ENCODE data around the gene IGF2R.

IGF2R gene

DNA sequence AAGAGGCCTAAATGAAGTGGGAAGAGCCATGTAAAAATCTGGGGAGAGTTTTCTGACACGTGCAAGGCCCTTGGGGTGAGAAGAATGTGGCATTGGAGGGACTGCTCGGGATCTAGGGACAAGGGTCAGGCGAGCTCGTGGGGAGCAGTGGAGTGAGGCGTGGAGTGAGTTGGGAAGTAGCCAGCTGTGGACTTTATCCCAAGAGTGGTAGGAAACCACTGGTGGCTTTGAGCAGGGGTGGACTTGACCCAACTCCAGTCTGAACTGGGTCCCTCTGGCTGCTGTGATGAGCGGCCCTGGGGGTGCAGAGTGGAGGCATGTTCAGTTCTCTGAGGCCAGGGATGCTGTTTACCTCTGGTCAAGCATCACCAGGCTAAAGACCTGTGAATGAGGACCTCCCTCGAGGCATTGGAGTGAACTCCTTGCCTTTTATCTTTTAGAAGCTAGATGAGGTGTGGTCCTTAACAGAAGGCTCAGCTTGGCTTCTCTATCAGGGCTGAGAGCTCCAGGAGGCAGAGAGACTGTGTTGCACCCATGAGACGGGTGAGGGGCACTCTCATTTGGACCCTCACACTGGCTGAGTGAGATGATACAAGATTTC, 173.3 kb downstream of the IGF2R start:
- no peak for DNase-seq

DNA sequence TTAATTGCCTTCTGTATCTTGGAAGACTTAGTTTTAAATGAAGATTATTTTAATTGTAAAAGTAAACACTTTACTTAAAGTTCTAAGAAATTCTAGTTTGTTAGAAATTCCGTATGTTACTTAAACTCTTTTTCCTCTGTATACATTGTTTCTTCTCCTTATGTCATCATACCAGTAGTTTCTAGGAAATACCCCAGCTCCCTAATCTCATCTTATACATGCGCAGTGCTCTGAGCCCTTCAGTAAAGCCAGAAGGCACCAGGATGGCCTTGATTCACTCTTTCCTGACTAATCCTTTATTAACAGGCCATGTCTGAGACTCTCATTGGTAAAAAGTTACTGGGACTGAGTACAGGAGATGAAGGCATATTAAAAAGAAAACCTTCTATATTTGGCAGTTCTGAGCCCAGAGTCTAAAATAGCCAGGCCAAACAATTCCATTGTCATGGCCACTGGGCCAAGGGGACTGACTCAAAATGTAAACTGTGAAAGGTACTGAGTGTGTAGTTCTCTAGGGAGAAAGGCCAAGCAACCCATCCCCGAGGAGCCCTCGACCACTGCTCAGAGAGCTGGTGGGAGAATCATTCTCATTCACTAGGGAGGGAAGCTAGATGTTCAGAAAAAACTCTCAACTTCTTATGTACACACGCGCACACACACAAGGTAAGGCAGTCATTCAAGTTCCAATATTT, 177.7 kb downstream of the IGF2R start:
- no peak for DNase-seq

DNA sequence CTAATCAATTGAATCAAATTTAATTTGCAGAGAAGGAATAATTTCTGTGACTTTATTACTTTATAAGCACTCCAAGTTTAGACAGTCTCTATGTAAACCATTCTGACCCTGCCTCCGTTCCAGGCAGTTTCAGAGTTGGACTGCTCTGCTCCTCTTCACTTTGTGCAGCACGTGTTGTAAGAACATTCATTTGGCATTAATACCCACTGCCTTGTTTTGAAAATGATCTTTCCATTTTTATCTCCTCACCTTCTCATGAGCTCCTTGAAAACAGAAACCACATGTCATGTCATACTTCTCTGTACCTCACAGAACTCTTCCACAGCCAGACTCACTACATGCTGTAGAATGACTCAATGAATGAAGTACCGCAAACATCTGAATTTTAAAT, 178.3 kb downstream of the IGF2R start:
- DNase-seq, result no peak

DNA sequence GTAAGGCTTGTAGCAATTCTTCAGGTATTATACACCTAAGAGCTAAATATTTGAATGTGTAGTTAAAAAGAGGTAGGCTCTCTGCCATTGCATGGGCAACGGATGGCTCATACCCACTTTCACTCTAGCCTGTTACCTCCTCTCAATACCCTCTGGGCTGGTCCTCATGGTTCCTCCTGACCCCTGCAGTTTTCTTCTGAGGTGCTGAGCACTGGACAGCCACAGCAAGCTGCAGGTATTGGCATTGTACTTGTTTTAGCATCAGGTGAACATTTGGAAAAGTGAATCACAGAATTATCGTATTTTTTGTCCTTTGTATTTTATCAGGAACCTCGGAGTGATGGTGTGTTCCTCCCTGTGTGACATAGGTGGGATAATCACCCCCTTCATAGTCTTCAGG, 185.6 kb downstream of the IGF2R start:
- no peak for DNase-seq

DNA sequence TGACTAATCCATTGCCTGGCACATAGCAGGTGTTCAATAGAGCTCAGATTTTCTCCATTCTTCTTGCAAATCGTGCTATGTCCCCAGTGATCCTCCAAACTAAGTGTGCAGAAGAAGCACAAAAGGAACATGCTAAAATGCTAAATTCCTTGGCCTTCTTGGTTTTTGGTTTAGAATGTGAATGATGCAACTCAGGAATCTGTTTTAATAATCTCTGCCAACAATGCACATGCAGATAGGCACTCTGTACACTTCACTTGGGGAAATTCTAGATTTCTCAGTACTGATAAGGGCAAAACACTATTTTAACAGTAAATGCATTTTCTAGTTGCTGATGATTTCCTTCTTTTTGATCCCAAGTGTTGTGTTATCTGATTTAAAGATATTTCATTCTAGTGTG, 188.0 kb downstream of the IGF2R start:
- DNase-seq, result no peak

DNA sequence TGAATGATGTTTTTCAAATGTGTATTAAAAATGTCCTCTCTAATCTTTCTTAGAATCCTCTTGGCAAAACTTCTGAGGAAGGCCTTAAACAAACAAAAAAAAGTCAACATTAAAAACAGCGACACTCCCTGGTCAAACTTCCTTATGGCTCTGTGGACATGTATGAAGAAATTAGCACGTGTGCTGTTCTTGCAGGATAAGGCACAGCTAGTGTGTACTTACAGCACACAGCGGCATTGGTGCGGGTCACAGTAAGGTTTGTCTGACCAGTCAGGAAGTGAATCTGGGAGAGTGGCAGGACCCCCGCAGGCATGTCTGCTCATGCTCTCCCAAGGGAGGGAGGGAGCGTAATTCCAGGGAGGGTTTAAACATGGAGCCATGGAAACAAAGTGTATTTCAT, 191.6 kb downstream of the IGF2R start:
- no peak for DNase-seq
